Activated naive CD4-positive, alpha-beta T cell treated with anti-CD3 and anti-CD28 coated beads, Interleukin-2, amount 50 U/mL, for 24 hours (primary cell): ENCODE measurements around the gene FRMD5.

ENCODE experiments used
- H3K27ac Mint-ChIP-seq: one replicate; pipeline ENCODE4 v1.8.0; 2021; ENCODE audit warnings: mild to moderate bottlenecking, mixed read lengths
- H3K27me3 Mint-ChIP-seq: one replicate; pipeline ENCODE4 v1.8.0; 2021; ENCODE audit warnings: mixed read lengths
- H3K36me3 Mint-ChIP-seq: one replicate; pipeline ENCODE4 v1.8.0; 2021; ENCODE audit warnings: mixed read lengths
- H3K4me1 Mint-ChIP-seq: one replicate; pipeline ENCODE4 v1.8.0; 2021; ENCODE audit warnings: mixed read lengths
- H3K4me3 Mint-ChIP-seq: one replicate; pipeline ENCODE4 v1.8.0; 2021; ENCODE audit warnings: mild to moderate bottlenecking, mixed read lengths
- H3K9me3 Mint-ChIP-seq: one replicate; pipeline ENCODE4 v1.8.0; 2021; ENCODE audit warnings: mixed read lengths

Gene FRMD5

GRCh38 chr15:43957724-43958123 lies 237.3 kb downstream of the FRMD5 start:
- no peak overlapping the region for H3K27ac Mint-ChIP-seq
- H3K36me3 Mint-ChIP-seq = no peaks in the 10 kb centered on the region
- no peaks in the 10 kb centered on the region for H3K4me1 Mint-ChIP-seq
- H3K9me3 Mint-ChIP-seq = no peaks in the 10 kb centered on the region
- no peak overlapping the region for H3K4me3 Mint-ChIP-seq
- H3K27me3 Mint-ChIP-seq = peaks cover 17% of the 10 kb centered on the region

- H3K27me3 Mint-ChIP-seq = peaks cover 10% of the 10 kb centered on the region
- no peaks in the 10 kb centered on the region for H3K4me1 Mint-ChIP-seq
- no peaks in the 10 kb centered on the region for H3K36me3 Mint-ChIP-seq
- H3K4me3 Mint-ChIP-seq = no peak overlapping the region
- no peak overlapping the region for H3K27ac Mint-ChIP-seq
- no peaks in the 10 kb centered on the region for H3K9me3 Mint-ChIP-seq
Observed at GRCh38 chr15:43955140-43955539, 239.9 kb downstream of the FRMD5 start.

- H3K9me3 Mint-ChIP-seq = no peaks in the 10 kb centered on the region
- no peaks in the 10 kb centered on the region for H3K4me1 Mint-ChIP-seq
- no peaks in the 10 kb centered on the region for H3K36me3 Mint-ChIP-seq
- no peak overlapping the region for H3K27ac Mint-ChIP-seq
- H3K4me3 Mint-ChIP-seq = no peak overlapping the region
- H3K27me3 Mint-ChIP-seq = peaks cover 11% of the 10 kb centered on the region
Observed at GRCh38 chr15:43954181-43954621, 240.9 kb downstream of the FRMD5 start.

- Mint-ChIP-seq H3K36me3 (no peaks in the 10 kb centered on the region), H3K4me1 (peaks cover 5% of the 10 kb centered on the region), H3K27me3 (peaks cover 6% of the 10 kb centered on the region), H3K27ac (no peak overlapping the region), H3K9me3 (no peaks in the 10 kb centered on the region), H3K4me3 (no peak overlapping the region)
Observed at GRCh38 chr15:43953402-43953801, 241.7 kb downstream of the FRMD5 start.

GRCh38 chr15:43950531-43950930 lies 244.5 kb downstream of the FRMD5 start:
- H3K27me3 Mint-ChIP-seq = peaks cover 7% of the 10 kb centered on the region
- H3K9me3 Mint-ChIP-seq = no peaks in the 10 kb centered on the region
- H3K36me3 Mint-ChIP-seq = no peaks in the 10 kb centered on the region
- H3K27ac Mint-ChIP-seq = no peak overlapping the region
- peaks cover 5% of the 10 kb centered on the region for H3K4me1 Mint-ChIP-seq
- no peak overlapping the region for H3K4me3 Mint-ChIP-seq

- H3K36me3 Mint-ChIP-seq = no peaks in the 10 kb centered on the region
- H3K9me3 Mint-ChIP-seq = no peaks in the 10 kb centered on the region
- peaks cover 5% of the 10 kb centered on the region for H3K4me1 Mint-ChIP-seq
- peaks cover 9% of the 10 kb centered on the region for H3K27me3 Mint-ChIP-seq
- no peak overlapping the region for H3K4me3 Mint-ChIP-seq
- no peak overlapping the region for H3K27ac Mint-ChIP-seq
Observed at GRCh38 chr15:43948691-43949325, 246.3 kb downstream of the FRMD5 start.

GRCh38 chr15:43943511-43943910 lies 251.6 kb downstream of the FRMD5 start:
- H3K4me3 Mint-ChIP-seq = no peak overlapping the region
- H3K27ac Mint-ChIP-seq = no peak overlapping the region
- H3K27me3 Mint-ChIP-seq = peaks cover 8% of the 10 kb centered on the region
- no peaks in the 10 kb centered on the region for H3K9me3 Mint-ChIP-seq
- H3K36me3 Mint-ChIP-seq = no peaks in the 10 kb centered on the region
- H3K4me1 Mint-ChIP-seq = peaks cover 1% of the 10 kb centered on the region

- H3K9me3 Mint-ChIP-seq = no peaks in the 10 kb centered on the region
- H3K36me3 Mint-ChIP-seq = no peaks in the 10 kb centered on the region
- H3K4me3 Mint-ChIP-seq = no peak overlapping the region
- no peak overlapping the region for H3K27ac Mint-ChIP-seq
- peaks cover 7% of the 10 kb centered on the region for H3K27me3 Mint-ChIP-seq
- no peaks in the 10 kb centered on the region for H3K4me1 Mint-ChIP-seq
Observed at GRCh38 chr15:43942194-43942593, 252.9 kb downstream of the FRMD5 start.

GRCh38 chr15:43941555-43941954 lies 253.5 kb downstream of the FRMD5 start:
- Mint-ChIP-seq H3K9me3 (no peaks in the 10 kb centered on the region), H3K27me3 (peaks cover 7% of the 10 kb centered on the region), H3K36me3 (no peaks in the 10 kb centered on the region), H3K27ac (no peak overlapping the region), H3K4me1 (no peaks in the 10 kb centered on the region), H3K4me3 (no peak overlapping the region)

GRCh38 chr15:43941071-43941470 lies 254.0 kb downstream of the FRMD5 start:
- Mint-ChIP-seq H3K36me3 (no peaks in the 10 kb centered on the region), H3K4me3 (no peak overlapping the region), H3K9me3 (no peaks in the 10 kb centered on the region), H3K4me1 (no peaks in the 10 kb centered on the region), H3K27me3 (peaks cover 7% of the 10 kb centered on the region), H3K27ac (no peak overlapping the region)

GRCh38 chr15:43939070-43939469 lies 256.0 kb downstream of the FRMD5 start:
- no peaks in the 10 kb centered on the region for H3K9me3 Mint-ChIP-seq
- H3K27me3 Mint-ChIP-seq = peaks cover 4% of the 10 kb centered on the region
- no peak overlapping the region for H3K27ac Mint-ChIP-seq
- H3K4me1 Mint-ChIP-seq = no peaks in the 10 kb centered on the region
- no peaks in the 10 kb centered on the region for H3K36me3 Mint-ChIP-seq
- H3K4me3 Mint-ChIP-seq = no peak overlapping the region

- H3K27ac Mint-ChIP-seq = no peak overlapping the region
- no peaks in the 10 kb centered on the region for H3K36me3 Mint-ChIP-seq
- H3K4me3 Mint-ChIP-seq = no peak overlapping the region
- H3K4me1 Mint-ChIP-seq = no peaks in the 10 kb centered on the region
- H3K9me3 Mint-ChIP-seq = no peaks in the 10 kb centered on the region
- peaks cover 4% of the 10 kb centered on the region for H3K27me3 Mint-ChIP-seq
Observed at GRCh38 chr15:43934480-43934879, 260.6 kb downstream of the FRMD5 start.

GRCh38 chr15:43932907-43933306 lies 262.2 kb downstream of the FRMD5 start:
- Mint-ChIP-seq H3K4me1 (no peaks in the 10 kb centered on the region), H3K27me3 (peaks cover 4% of the 10 kb centered on the region), H3K27ac (no peak overlapping the region), H3K4me3 (no peak overlapping the region), H3K36me3 (no peaks in the 10 kb centered on the region), H3K9me3 (no peaks in the 10 kb centered on the region)

GRCh38 chr15:43931790-43932435 lies 263.2 kb downstream of the FRMD5 start:
- Mint-ChIP-seq H3K9me3 (no peaks in the 10 kb centered on the region), H3K27me3 (peaks cover 4% of the 10 kb centered on the region), H3K4me1 (no peaks in the 10 kb centered on the region), H3K4me3 (no peak overlapping the region), H3K27ac (no peak overlapping the region), H3K36me3 (no peaks in the 10 kb centered on the region)

GRCh38 chr15:43931119-43931518 lies 264.0 kb downstream of the FRMD5 start:
- no peaks in the 10 kb centered on the region for H3K36me3 Mint-ChIP-seq
- no peak overlapping the region for H3K27ac Mint-ChIP-seq

GRCh38 chr15:43930556-43930955 lies 264.5 kb downstream of the FRMD5 start:
- no peak overlapping the region for H3K4me3 Mint-ChIP-seq
- H3K36me3 Mint-ChIP-seq = no peaks in the 10 kb centered on the region
- no peaks in the 10 kb centered on the region for H3K4me1 Mint-ChIP-seq
- no peaks in the 10 kb centered on the region for H3K9me3 Mint-ChIP-seq
- no peak overlapping the region for H3K27ac Mint-ChIP-seq
- peaks cover 2% of the 10 kb centered on the region for H3K27me3 Mint-ChIP-seq

More at GRCh38 chr15:43931119-43931518, 264.0 kb downstream of the FRMD5 start:
- H3K27me3 Mint-ChIP-seq = peaks cover 2% of the 10 kb centered on the region
- H3K4me3 Mint-ChIP-seq = no peak overlapping the region
- H3K4me1 Mint-ChIP-seq = no peaks in the 10 kb centered on the region
- H3K9me3 Mint-ChIP-seq = no peaks in the 10 kb centered on the region
